BE2C (cell line): ENCODE data around the gene ABCC12.

Experiments
- DNase-seq: peaks from one replicate; pipeline ENCODE4 v3.0.0-alpha.2; 2020
- H3K27me3 ChIP-seq: fragments of 250-450 bp; sonication (Bioruptor Pico); 2 replicates; pipeline ENCODE4 v1.5.1; 2020; ENCODE audit warnings: mild to moderate bottlenecking
- H3K36me3 ChIP-seq: fragments of 250-450 bp; sonication (Bioruptor Pico); 2 replicates; pipeline ENCODE4 v1.5.1; 2020; ENCODE audit warnings: mild to moderate bottlenecking
- H3K4me1 ChIP-seq: fragments of 250-450 bp; sonication (Bioruptor Pico); 2 replicates; pipeline ENCODE4 v1.5.1; 2020
- H3K4me3 ChIP-seq: 2 replicates; pipeline ENCODE4 v1.5.1; 2011; ENCODE audit warnings: low read depth, low read length
- H3K9me3 ChIP-seq: fragments of 250-450 bp; sonication (Bioruptor Pico); 2 replicates; pipeline ENCODE4 v1.5.1; 2020
- CTCF ChIP-seq: IDR thresholded peaks from 2 replicates; pipeline ENCODE4 v1.5.1; 2012; ENCODE audit warnings: mild to moderate bottlenecking, low read depth, low read length

ABCC12 gene

DNA sequence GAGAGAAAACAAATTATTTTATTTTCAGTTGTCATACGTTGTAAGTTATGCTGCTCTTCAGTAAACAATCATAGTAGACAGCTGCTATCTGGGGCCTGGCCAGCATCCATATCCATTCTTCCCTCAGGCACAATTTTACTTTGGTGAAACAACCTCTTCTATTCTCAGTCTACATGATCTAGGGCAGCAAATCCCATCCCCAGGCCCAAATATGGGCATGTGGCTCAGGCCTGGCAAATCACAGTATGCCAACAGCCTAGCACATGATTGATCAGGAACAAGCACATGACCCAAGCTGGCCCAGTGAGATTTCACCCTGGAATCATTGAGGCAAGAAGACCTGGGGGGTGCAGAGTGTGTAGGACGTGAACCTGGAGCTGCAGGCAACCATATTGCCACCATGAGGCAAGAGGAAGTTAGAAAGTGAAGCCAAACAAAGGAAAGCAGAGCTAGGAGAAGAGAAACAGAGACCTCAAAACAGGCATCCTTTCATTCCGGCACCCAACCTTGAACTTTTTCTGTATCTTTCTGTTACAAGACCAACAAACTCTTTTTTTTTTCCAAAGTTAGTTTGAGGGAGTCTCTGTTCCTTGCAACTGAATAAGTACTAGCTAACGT is 10.3 kb upstream of the ABCC12 start:
- H3K27me3 ChIP-seq = no peaks in the 10 kb centered on the region
- H3K36me3 ChIP-seq = no peaks in the 10 kb centered on the region
- no peak overlapping the region for H3K4me3 ChIP-seq
- no peaks in the 10 kb centered on the region for H3K4me1 ChIP-seq
- no peak for TF ChIP-seq CTCF
- no peaks in the 10 kb centered on the region for H3K9me3 ChIP-seq
- DNase-seq = peak; percentile 38

GRCh38 chr16:48164907-48165715 is 9.3 kb upstream of the ABCC12 start:
- TF ChIP-seq CTCF = peak; percentile 83
- peak; percentile 72 for DNase-seq
- Histone ChIP-seq H3K27me3 (no peaks in the 10 kb centered on the region), H3K9me3 (no peaks in the 10 kb centered on the region), H3K4me1 (no peaks in the 10 kb centered on the region), H3K4me3 (0 out of 2 replicates have a peak overlapping the region, but pooled peaks have one; percentile 15), H3K36me3 (no peaks in the 10 kb centered on the region)

- H3K4me1 ChIP-seq = no peaks in the 10 kb centered on the region
- DNase-seq = no peak
These were observed 7.1 kb upstream of the ABCC12 start for GRCh38 chr16:48162839-48163410.

GRCh38 chr16:48161906-48162305 is 6.1 kb upstream of the ABCC12 start:
- Histone ChIP-seq H3K27me3 (no peaks in the 10 kb centered on the region), H3K9me3 (no peaks in the 10 kb centered on the region), H3K36me3 (no peaks in the 10 kb centered on the region), H3K4me3 (no peak overlapping the region), H3K4me1 (no peaks in the 10 kb centered on the region)
- no peak for DNase-seq
- no peak for TF ChIP-seq CTCF

More at GRCh38 chr16:48162839-48163410, 7.1 kb upstream of the ABCC12 start:
- H3K9me3 ChIP-seq = no peaks in the 10 kb centered on the region
- no peak for TF ChIP-seq CTCF
- no peaks in the 10 kb centered on the region for H3K27me3 ChIP-seq
- H3K4me3 ChIP-seq = no peak overlapping the region
- H3K36me3 ChIP-seq = no peaks in the 10 kb centered on the region

- no peak for DNase-seq
- Histone ChIP-seq H3K36me3 (no peaks in the 10 kb centered on the region), H3K9me3 (no peaks in the 10 kb centered on the region), H3K27me3 (no peaks in the 10 kb centered on the region), H3K4me1 (no peaks in the 10 kb centered on the region), H3K4me3 (no peak overlapping the region)
- no peak for TF ChIP-seq CTCF
These were observed 4.8 kb upstream of the ABCC12 start for GRCh38 chr16:48160575-48160974.

DNA sequence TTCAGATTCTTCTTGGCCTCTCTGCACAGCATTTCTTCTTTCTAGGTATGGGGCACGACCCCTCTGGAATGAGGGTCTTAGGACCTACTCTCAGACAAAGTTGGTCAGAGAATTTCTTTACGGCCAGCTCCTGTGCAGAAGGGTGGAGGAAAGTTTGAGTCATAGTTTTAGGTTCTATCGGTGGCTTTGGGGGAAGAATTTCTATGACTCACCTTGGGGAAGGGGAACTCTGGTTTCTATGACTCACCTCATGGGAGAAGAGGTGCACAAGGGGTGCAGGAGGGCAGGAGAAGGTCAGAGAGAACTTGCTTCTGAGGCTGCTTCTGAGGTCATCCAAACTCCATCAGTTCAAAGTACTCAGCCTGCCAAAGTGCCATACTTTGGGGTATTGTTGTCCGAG is 2.5 kb upstream of the ABCC12 start:
- no peaks in the 10 kb centered on the region for H3K27me3 ChIP-seq
- no peaks in the 10 kb centered on the region for H3K36me3 ChIP-seq
- H3K4me3 ChIP-seq = no peak overlapping the region
- DNase-seq = no peak
- no peaks in the 10 kb centered on the region for H3K4me1 ChIP-seq
- TF ChIP-seq CTCF = no peak
- no peaks in the 10 kb centered on the region for H3K9me3 ChIP-seq
